ENCODE measurements around the gene NEURL1. TPM values are rescaled to one million over a fixed set of nuclear protein-coding genes. Genes with fewer than 3 reads are reported as not detected.

Gene NEURL1
- total and polyA plus RNA-seq, 12 donors: 0.05 to 1.0 (median 0.17) TPM; not detected in 3

DNA sequence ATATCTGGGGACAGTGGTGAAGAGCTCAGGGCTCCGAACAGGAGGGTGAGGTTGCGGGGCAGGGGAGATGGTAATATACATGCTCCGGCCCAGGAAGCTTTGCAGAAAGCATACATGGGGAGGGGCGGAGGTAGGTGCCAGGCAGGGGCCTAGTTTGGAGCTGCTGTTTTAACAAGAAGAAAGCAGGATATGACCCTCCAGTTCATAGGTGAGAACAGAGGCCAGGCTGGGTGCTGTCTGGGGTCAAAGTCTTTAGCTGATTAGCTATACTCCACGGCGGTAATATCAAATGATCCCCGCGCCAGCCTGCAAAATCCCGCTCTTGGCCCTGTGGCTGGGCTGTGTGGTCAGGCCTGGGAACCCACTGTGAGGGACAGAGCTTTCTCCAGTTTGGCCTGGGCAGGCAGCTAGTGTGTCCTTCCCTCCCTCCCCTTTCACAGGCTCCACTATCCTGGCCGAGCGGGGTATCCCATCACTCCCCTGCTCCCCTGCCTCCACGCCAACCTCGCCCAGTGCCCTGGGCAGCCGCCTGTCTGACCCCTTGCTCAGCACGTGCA is 95.6 kb downstream of the NEURL1 start:
- peaks cover 0 to 14% (median 0%) of the 10 kb centered on the region in 11 donors for H3K9me3 ChIP-seq
- no peak overlapping the region for H3K4me3 ChIP-seq
- H3K27ac ChIP-seq: no peak overlapping the region
- TF ChIP-seq, protein P1, sequence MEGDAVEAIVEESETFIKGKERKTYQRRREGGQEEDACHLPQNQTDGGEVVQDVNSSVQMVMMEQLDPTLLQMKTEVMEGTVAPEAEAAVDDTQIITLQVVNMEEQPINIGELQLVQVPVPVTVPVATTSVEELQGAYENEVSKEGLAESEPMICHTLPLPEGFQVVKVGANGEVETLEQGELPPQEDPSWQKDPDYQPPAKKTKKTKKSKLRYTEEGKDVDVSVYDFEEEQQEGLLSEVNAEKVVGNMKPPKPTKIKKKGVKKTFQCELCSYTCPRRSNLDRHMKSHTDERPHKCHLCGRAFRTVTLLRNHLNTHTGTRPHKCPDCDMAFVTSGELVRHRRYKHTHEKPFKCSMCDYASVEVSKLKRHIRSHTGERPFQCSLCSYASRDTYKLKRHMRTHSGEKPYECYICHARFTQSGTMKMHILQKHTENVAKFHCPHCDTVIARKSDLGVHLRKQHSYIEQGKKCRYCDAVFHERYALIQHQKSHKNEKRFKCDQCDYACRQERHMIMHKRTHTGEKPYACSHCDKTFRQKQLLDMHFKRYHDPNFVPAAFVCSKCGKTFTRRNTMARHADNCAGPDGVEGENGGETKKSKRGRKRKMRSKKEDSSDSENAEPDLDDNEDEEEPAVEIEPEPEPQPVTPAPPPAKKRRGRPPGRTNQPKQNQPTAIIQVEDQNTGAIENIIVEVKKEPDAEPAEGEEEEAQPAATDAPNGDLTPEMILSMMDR (IDR thresholded peaks at IDR 0.05): no peak
- ATAC-seq (no peak), DNase-seq (no peak)
- intact Hi-C loops (cut with DNase I): no loop called here
- H3K36me3 ChIP-seq: peaks cover 0 to 12% (median 0%) of the 10 kb centered on the region in 9 donors
- peaks cover 0 to 10% (median 9%) of the 10 kb centered on the region in 7 donors for H3K27me3 ChIP-seq
- H3K4me1 ChIP-seq: peaks cover 0 to 5% (median 0%) of the 10 kb centered on the region in 9 donors
- WGBS, 2 donors: 89 to 92% methylated on average over 15 of the region's 15 CpGs

DNA sequence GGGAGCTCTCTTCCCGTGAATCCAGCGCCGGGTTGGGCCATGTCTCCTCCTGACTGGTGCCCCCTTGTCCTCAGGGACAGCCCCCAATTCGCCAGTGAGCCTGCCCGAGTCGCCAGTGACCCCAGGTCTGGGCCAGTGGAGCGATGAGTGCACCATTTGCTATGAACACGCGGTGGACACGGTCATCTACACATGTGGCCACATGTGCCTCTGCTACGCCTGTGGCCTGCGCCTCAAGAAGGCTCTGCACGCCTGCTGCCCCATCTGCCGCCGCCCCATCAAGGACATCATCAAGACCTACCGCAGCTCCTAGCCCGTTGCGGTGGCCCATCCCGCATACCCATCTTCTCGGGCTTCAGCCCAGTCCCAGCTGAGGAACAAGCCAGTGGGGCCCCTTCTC is 96.6 kb downstream of the NEURL1 start:
- 95 to 97% methylated on average over 20 of the region's 20 CpGs for WGBS, 2 donors
- no peak for ATAC-seq
- intact Hi-C loops (cut with DNase I): loop anchor here in 4 of 10 donors (5.0 to 10.0 kb wide), 4 partner anchors 173 to 295 kb away; partner anchors contain the start of gene SH3PXD2A (in 1 of the 4)

DNA sequence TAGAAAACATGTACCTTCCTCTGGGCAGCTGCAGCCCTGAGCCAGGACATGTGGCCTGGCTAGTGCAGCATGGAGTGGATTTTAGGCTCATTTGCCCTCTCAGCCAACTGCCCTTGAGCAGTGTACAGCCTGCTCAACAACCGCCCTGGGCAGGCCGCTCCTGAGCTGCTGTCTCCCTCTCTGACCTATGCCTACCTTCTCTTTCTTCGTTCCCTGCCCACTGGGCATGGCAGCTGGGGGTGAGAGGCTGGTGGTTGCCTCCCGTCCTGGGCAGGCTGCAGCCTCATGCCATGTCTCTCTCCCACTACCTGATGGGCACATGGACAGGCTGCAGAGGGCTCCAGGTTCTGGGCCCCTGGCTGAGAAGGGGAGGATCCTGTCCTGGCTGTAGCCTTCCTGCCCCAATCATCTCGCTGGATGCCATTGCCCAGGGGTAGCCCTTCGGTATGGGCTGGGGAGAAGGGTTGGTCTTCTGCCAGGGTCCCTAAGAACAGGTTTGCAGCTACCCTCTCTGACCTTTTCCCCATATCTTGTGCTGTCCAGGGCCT is 97.3 kb downstream of the NEURL1 start:
- no peak for DNase-seq
- Histone ChIP-seq H3K36me3 (peaks cover 0 to 12% (median 0%) of the 10 kb centered on the region in 9 donors), H3K27me3 (no peaks in the 10 kb centered on the region), H3K4me3 (no peak overlapping the region), H3K27ac (no peak overlapping the region), H3K9me3 (peaks cover 0 to 14% (median 0%) of the 10 kb centered on the region in 11 donors), H3K4me1 (no peaks in the 10 kb centered on the region)
- peak in 2 of 8 donors; percentile 3 to 20 for ATAC-seq
- intact Hi-C loops (cut with DNase I): loop anchor here in 4 of 10 donors (5.0 to 10.0 kb wide), 4 partner anchors 174 to 294 kb away; partner anchors contain the start of gene SH3PXD2A (in 1 of the 4)
- TF ChIP-seq, protein P1 (IDR thresholded peaks at IDR 0.05): no peak
- 92 to 96% methylated on average over 6 of the region's 6 CpGs for WGBS, 2 donors

More for the DNA sequence above, 96.6 kb downstream of the NEURL1 start:
- no peak overlapping the region for H3K4me3 ChIP-seq
- H3K36me3 ChIP-seq: peaks cover 0 to 12% (median 0%) of the 10 kb centered on the region in 9 donors
- H3K27ac ChIP-seq: no peak overlapping the region
- TF ChIP-seq, protein P1 (IDR thresholded peaks at IDR 0.05): no peak
- peaks cover 0 to 14% (median 0%) of the 10 kb centered on the region in 11 donors for H3K9me3 ChIP-seq
- peaks cover 0 to 2% (median under 1%) of the 10 kb centered on the region in 7 donors for H3K27me3 ChIP-seq
- H3K4me1 ChIP-seq: no peaks in the 10 kb centered on the region
- DNase-seq: no peak

DNA sequence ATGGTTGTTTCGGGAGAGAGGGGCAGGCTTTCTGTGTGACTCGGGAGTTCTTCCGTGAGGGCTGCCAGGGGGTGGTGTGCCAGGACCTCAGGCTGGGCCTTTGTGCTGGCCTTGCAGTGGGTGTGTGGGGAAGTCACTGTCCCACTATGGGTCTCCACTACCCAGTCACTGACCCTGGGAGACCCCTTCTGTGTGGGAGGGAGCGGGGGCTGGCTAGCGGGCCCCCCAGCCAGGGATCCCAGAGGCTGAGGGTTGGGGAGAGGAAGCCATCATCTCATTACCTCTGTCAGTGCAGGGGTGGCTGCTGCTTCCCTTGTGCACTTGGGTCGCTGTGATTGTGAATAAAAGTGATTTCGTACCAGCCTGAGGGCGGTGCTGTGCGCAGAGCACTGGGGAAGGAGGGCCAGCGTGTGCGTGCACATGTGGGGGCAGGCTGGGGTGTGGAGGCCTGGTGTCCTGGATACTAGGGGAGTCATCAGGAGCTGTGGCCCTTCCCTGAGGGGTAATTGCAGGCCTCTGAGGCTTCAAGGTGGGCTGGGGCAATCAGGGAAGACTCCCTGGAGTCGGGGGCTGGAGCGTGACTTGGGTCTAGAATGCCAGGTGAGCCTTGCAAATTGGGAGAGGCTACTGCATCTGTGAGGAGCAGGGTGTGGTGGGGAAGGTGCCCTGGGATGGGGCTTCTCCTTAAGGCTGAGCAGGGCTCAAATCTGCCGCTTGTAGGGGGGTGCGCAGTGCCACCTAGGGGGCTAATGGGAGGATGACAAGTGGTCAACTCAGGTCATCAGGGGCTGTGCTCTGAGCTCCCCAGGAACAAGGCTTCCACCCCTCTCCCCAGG is 98.9 kb downstream of the NEURL1 start:
- intact Hi-C loops (cut with DNase I): loop anchor here in 4 of 10 donors (5.0 to 10.0 kb wide), 4 partner anchors 175 to 292 kb away; partner anchors contain the start of gene SH3PXD2A (in 1 of the 4)
- no peak overlapping the region for H3K27ac ChIP-seq
- H3K4me3 ChIP-seq: no peak overlapping the region
- peaks cover 0 to 12% (median 0%) of the 10 kb centered on the region in 9 donors for H3K36me3 ChIP-seq
- peaks cover 0 to 10% (median 0%) of the 10 kb centered on the region in 11 donors for H3K9me3 ChIP-seq
- TF ChIP-seq, protein P1 (IDR thresholded peaks at IDR 0.05): peak; percentile 23 to 70 (median 57)
- 81 to 83% methylated on average over 15 of the region's 15 CpGs for WGBS, 2 donors
- no peaks in the 10 kb centered on the region for H3K27me3 ChIP-seq
- no peak for DNase-seq
- peak in 7 of 8 donors; percentile 11 to 49 (median 43) for ATAC-seq
- H3K4me1 ChIP-seq: peaks cover 0 to 14% (median 6%) of the 10 kb centered on the region in 9 donors
